Endothelial cell of umbilical vein (primary cell): ENCODE measurements around the gene IGBP1. TPM values are rescaled to one million over a fixed set of nuclear protein-coding genes. Genes with fewer than 3 reads are reported as not detected.

Experiments used
- polyA plus RNA-seq, 4 experiments: library from polyadenylated mRNA; depleted of rRNA in 3 of 4; stranded (reverse) in 3 of 4; unstranded in 1 of 4; fragments of >200 nt; gene quantifications; 2 replicates each; pipeline versions ENCODE4 v1.2.1 to v1.2.3, GENCODE V29; 2011 to 2012; ENCODE audit warnings: missing spikeins in 1 of 4
- total RNA-seq: library from RNA; stranded (reverse); gene quantifications from 2 replicates; pipeline ENCODE4 v1.2.3, GENCODE V29; 2021

The IGBP1 gene
- total and polyA plus RNA-seq, 2 donors (not counting 3 experiments of a cell fraction or from before 2014, with no cell fraction given), result 38.1 to 39.5 TPM

Other genes with a start within 250 kb of the IGBP1 start
- 0.20 and 0.21 TPM in 2 replicates for gene AWAT2, start 83.5 kb upstream of the IGBP1 start, total RNA-seq
- gene AWAT2, start 83.5 kb upstream of the IGBP1 start, polyA plus RNA-seq, result 0.22 and 0.29 TPM in 2 replicates
- not detected in 2 replicates for gene OTUD6A, start 71.0 kb upstream of the IGBP1 start, total RNA-seq
- not detected in 2 replicates for gene OTUD6A, start 71.0 kb upstream of the IGBP1 start, polyA plus RNA-seq
- gene DGAT2L6, start 44.0 kb downstream of the IGBP1 start, total RNA-seq, result not detected in 2 replicates
- gene DGAT2L6, start 44.0 kb downstream of the IGBP1 start, polyA plus RNA-seq, result not detected in 2 replicates
- gene AWAT1, start 101.2 kb downstream of the IGBP1 start, total RNA-seq, result not detected in 2 replicates
- gene AWAT1, start 101.2 kb downstream of the IGBP1 start, polyA plus RNA-seq, result not detected in 2 replicates
- gene P2RY4, start 126.8 kb downstream of the IGBP1 start, total RNA-seq, result 0.21 TPM in 1 of 2 replicates, not detected in the other
- 0.16 and 0.22 TPM in 2 replicates for gene P2RY4, start 126.8 kb downstream of the IGBP1 start, polyA plus RNA-seq
- not detected in 2 replicates for gene ARR3, start 134.9 kb downstream of the IGBP1 start, total RNA-seq
- not detected in 2 replicates for gene ARR3, start 134.9 kb downstream of the IGBP1 start, polyA plus RNA-seq
- not detected in 2 replicates for gene RAB41, start 148.7 kb downstream of the IGBP1 start, total RNA-seq
- not detected in 2 replicates for gene RAB41, start 148.7 kb downstream of the IGBP1 start, polyA plus RNA-seq
- 44.5 and 45.6 TPM in 2 replicates for gene PDZD11, start 156.5 kb downstream of the IGBP1 start, total RNA-seq
- 76.0 and 85.4 TPM in 2 replicates for gene PDZD11, start 156.5 kb downstream of the IGBP1 start, polyA plus RNA-seq
- 34.4 and 41.3 TPM in 2 replicates for gene KIF4A, start 156.7 kb downstream of the IGBP1 start, total RNA-seq
- gene KIF4A, start 156.7 kb downstream of the IGBP1 start, polyA plus RNA-seq, result 6.6 and 9.6 TPM in 2 replicates